ENCODE measurements around the gene AFTPH.
A peak's percentile ranks its signal among the peaks of the same experiment; 100 is the strongest.
"Not testable (repeated sequence)": the region's sequence is repeated elsewhere in the genome, so short reads cannot be mapped to it uniquely, and the experiment has no call there.

The AFTPH gene

GRCh38 chr2:64526034-64526433 lies 1.9 kb downstream of the AFTPH start:
- H3F3A ChIP-seq (ENCODE audit: control insufficient read depth, insufficient read depth) = 0 out of 2 replicates have a peak, but pooled peaks cover 6% of the 10 kb centered on the region
- H3K9me3 ChIP-seq (ENCODE audit: control insufficient read depth, insufficient read depth, low read length) = no peaks in the 10 kb centered on the region
- H3K9me2 ChIP-seq (replicated peaks; ENCODE audit: control insufficient read depth, low read length) = no peaks in the 10 kb centered on the region
- H3K27ac ChIP-seq (ENCODE audit: low read depth, low read length) = 0 out of 2 replicates have a peak overlapping the region, but pooled peaks have one; percentile 81
- peaks cover 22% of the 10 kb centered on the region for H3K36me3 ChIP-seq (ENCODE audit: control insufficient read depth, low read length)
- TF ChIP-seq CTCF (IDR thresholded peaks at IDR 0.05; ENCODE audit: low read depth, low read length, poor library complexity, severe bottlenecking) (no peak), EZH2phosphoT487 (IDR thresholded peaks at IDR 0.05; ENCODE audit: borderline replicate concordance, low read length) (no peak)
- H3K4me1 ChIP-seq (ENCODE audit: control insufficient read depth, low read length) = peaks cover 36% of the 10 kb centered on the region
- H3K4me3 ChIP-seq (ENCODE audit: low read length) = peak overlapping the region; percentile 79
- H3K79me2 ChIP-seq (ENCODE audit: control insufficient read depth, low read length) = peaks cover 69% of the 10 kb centered on the region
- H3K27me3 ChIP-seq (ENCODE audit: control insufficient read depth, low read length) = no peaks in the 10 kb centered on the region
- peaks cover 8% of the 10 kb centered on the region; the same call in 1 of the 2 replicates for H4K20me1 ChIP-seq (ENCODE audit: control insufficient read depth, insufficient read depth, low read depth, low read length)
- H3K4me2 ChIP-seq (ENCODE audit: low read length) = peak overlapping the region; percentile 75

- H3K27ac ChIP-seq (ENCODE audit: low read depth, low read length); H3K4me2 ChIP-seq (ENCODE audit: low read length); H3K4me3 ChIP-seq (ENCODE audit: low read length); H4K20me1 ChIP-seq (ENCODE audit: control insufficient read depth, insufficient read depth, low read depth, low read length); H3K27me3 ChIP-seq (ENCODE audit: control insufficient read depth, low read length); H3K9me3 ChIP-seq (ENCODE audit: control insufficient read depth, insufficient read depth, low read length); H3K9me2 ChIP-seq (replicated peaks; ENCODE audit: control insufficient read depth, low read length); H3F3A ChIP-seq (ENCODE audit: control insufficient read depth, insufficient read depth): not testable (repeated sequence)
- peaks cover 49% of the 10 kb centered on the region for H3K4me1 ChIP-seq (ENCODE audit: control insufficient read depth, low read length)
- H3K79me2 ChIP-seq (ENCODE audit: control insufficient read depth, low read length) = peaks cover 98% of the 10 kb centered on the region
- peaks cover 17% of the 10 kb centered on the region for H3K36me3 ChIP-seq (ENCODE audit: control insufficient read depth, low read length)
Observed at GRCh38 chr2:64530946-64531345, 6.8 kb downstream of the AFTPH start.

- H4K20me1 ChIP-seq (ENCODE audit: control insufficient read depth, insufficient read depth, low read depth, low read length) = no peaks in the 10 kb centered on the region
- H3K36me3 ChIP-seq (ENCODE audit: control insufficient read depth, low read length) = peaks cover 11% of the 10 kb centered on the region
- H3K9me3 ChIP-seq (ENCODE audit: control insufficient read depth, insufficient read depth, low read length) = no peaks in the 10 kb centered on the region
- no peaks in the 10 kb centered on the region for H3F3A ChIP-seq (ENCODE audit: control insufficient read depth, insufficient read depth)
- H3K27me3 ChIP-seq (ENCODE audit: control insufficient read depth, low read length) = no peaks in the 10 kb centered on the region
- H3K9me2 ChIP-seq (replicated peaks; ENCODE audit: control insufficient read depth, low read length) = no peaks in the 10 kb centered on the region
- peaks cover 94% of the 10 kb centered on the region for H3K79me2 ChIP-seq (ENCODE audit: control insufficient read depth, low read length)
- H3K4me3 ChIP-seq (ENCODE audit: low read length) = no peak overlapping the region
- TF ChIP-seq EZH2phosphoT487 (IDR thresholded peaks at IDR 0.05; ENCODE audit: borderline replicate concordance, low read length) = no peak
- TF ChIP-seq CTCF (IDR thresholded peaks at IDR 0.05; ENCODE audit: low read depth, low read length, poor library complexity, severe bottlenecking) = no peak
- H3K27ac ChIP-seq (ENCODE audit: low read depth, low read length) = no peak overlapping the region
- peaks cover 38% of the 10 kb centered on the region for H3K4me1 ChIP-seq (ENCODE audit: control insufficient read depth, low read length)
- no peak overlapping the region for H3K4me2 ChIP-seq (ENCODE audit: low read length)
Observed at GRCh38 chr2:64532030-64532429, 7.9 kb downstream of the AFTPH start.

- Histone ChIP-seq H3K27me3 (ENCODE audit: control insufficient read depth, low read length) (no peaks in the 10 kb centered on the region), H3K27ac (ENCODE audit: low read depth, low read length) (no peak overlapping the region), H4K20me1 (ENCODE audit: control insufficient read depth, insufficient read depth, low read depth, low read length) (no peaks in the 10 kb centered on the region), H3F3A (ENCODE audit: control insufficient read depth, insufficient read depth) (no peaks in the 10 kb centered on the region), H3K79me2 (ENCODE audit: control insufficient read depth, low read length) (peaks cover 93% of the 10 kb centered on the region), H3K36me3 (ENCODE audit: control insufficient read depth, low read length) (no peaks in the 10 kb centered on the region), H3K4me1 (ENCODE audit: control insufficient read depth, low read length) (peaks cover 25% of the 10 kb centered on the region), H3K9me3 (ENCODE audit: control insufficient read depth, insufficient read depth, low read length) (no peaks in the 10 kb centered on the region), H3K9me2 (replicated peaks; ENCODE audit: control insufficient read depth, low read length) (no peaks in the 10 kb centered on the region), H3K4me2 (ENCODE audit: low read length) (no peak overlapping the region), H3K4me3 (ENCODE audit: low read length) (no peak overlapping the region)
- no peak for TF ChIP-seq CTCF (IDR thresholded peaks at IDR 0.05; ENCODE audit: low read depth, low read length, poor library complexity, severe bottlenecking)
- TF ChIP-seq EZH2phosphoT487 (IDR thresholded peaks at IDR 0.05; ENCODE audit: borderline replicate concordance, low read length) = no peak
Observed at GRCh38 chr2:64533882-64534281, 9.8 kb downstream of the AFTPH start.
